M059J (cell line): ENCODE results near the gene OGDHL. TPM values are rescaled to one million over a fixed set of nuclear protein-coding genes. Genes with fewer than 3 reads are reported as not detected.

Experiments used
- DNase-seq: peaks from one replicate; pipeline ENCODE4 v3.0.0-alpha.2; 2012; ENCODE audit warnings: low read depth
- total RNA-seq: library from RNA; depleted of rRNA; stranded (reverse); fragments of >200 nt; shearing (Covaris generic); gene quantifications from 2 replicates; pipeline ENCODE4 v1.2.3, GENCODE V29; 2014

Gene OGDHL
- total RNA-seq, 1 experiment from 2014 or later = 3.0 TPM

GRCh38 chr10:49756641-49757040, 5.5 kb downstream of the OGDHL start:
- no peak for DNase-seq

DNA sequence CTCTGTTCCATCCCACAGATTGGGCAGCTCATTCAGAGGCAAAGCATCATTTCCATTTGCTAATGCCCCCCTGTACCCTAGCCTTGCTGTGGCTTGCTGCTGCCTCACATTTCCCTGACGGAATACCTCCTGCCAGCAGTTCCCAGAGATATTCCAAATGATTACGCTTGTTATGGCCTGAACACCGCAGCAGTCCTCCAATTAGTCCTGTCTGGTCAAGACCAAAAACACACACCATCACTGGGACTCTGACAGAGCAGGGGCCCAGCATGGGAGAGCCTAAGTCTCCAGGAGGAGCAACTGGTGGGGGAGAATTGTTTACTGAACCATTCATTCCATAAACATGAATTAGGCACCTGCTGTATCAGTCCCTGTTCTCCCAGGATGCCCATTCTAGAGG, 6.1 kb downstream of the OGDHL start:
- DNase-seq = no peak

DNA sequence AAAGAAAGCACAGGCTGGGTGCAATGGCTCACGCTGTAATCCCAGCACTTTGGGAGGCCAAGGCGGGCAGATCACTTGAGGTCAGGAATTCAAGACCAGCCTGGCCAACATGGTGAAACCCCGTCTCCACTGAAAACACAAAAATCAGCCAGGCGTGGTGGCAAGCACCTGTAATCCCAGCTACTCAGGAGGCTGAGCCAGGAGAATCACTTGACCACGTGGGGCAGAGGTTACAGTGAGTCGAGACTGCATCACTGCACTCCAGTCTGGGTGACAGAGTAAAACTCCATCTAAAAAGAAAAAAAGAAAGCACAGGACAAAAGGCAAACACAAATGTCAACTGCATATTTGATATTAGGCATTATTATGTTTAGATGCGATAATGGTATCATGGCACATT, 7.2 kb downstream of the OGDHL start:
- DNase-seq = peak; percentile 21

GRCh38 chr10:49752584-49752983, 9.5 kb downstream of the OGDHL start:
- DNase-seq = no peak

DNA sequence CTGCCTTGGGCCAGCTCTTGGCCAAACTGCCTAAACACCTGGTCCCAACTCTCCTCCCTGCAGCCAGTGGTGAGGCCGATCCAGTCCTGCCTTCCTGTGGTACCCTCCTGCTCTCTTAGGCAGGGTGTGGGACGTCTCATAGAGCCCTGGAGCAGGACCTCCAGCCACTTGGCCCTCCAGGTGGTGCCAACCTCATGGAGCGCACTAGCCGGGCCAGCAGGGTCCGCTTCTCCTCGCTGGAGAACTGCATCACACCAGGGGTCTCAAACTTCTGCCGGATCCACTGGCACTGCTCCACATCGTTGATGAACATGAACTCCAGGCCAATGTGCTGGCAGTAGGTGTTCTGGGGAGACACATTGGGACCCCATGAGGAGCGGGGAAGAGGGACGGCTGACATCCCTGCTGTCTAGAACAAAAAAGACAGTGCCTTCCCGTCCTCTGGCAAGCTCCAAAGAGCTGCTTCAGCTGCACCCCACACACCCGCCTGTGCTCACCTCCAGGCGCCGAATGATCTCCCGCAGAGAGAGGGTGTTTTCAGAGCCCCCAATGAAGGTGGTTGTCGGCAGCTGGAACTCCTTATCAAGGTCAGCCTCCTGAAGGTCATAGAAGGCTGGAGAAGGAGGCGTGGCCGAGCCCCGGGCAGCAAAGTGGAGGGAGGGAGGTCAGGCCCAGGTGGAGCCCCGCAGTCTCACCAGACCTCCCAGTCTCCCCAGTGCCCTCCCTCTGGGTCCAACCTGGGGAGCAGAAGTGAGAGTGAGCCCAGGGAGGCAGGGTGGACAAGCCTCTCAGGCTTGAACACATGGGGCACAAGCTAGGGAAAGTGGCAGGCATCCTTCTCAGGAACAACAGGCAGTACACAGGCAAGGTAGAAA, 10.2 kb downstream of the OGDHL start:
- DNase-seq = no peak

DNA sequence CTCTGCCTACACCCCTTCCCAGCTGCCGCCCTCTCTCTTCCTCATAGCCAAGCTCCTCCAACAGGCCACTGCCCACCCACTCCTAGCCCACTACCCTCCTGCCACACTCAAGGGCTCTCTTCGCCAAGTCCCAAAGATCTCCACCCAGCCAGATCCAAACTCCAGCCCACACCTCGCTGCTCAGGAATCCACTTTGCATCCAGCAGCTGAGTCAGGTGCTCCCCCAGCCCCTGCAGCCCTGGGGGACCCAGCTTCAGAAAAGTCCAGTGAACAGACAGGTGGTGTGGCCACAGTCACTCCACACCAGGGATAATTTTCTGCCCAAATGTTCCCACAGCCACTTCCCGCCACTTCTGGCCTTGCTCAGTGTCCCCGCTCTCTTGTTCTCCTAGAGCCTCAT, 10.9 kb downstream of the OGDHL start:
- DNase-seq = no peak

DNA sequence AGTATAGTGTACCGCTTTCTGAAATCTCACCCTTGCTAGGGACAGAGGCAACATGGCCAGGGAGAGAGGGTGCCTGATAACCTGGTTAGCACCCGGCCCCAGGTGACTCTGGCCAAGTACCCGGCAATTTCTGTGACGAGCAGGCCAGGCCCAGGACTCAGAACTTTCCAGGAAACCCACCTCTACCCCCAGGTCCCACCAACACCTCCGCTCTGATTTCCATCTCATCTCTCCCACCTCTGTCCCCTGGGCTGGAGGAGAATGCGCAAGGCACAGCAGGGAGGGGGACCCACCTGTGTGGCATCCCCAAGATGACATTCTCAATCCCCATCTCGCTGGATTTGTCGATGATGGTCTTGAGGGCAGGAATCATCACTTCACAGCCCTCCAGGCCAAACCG, 11.6 kb downstream of the OGDHL start:
- no peak for DNase-seq

DNA sequence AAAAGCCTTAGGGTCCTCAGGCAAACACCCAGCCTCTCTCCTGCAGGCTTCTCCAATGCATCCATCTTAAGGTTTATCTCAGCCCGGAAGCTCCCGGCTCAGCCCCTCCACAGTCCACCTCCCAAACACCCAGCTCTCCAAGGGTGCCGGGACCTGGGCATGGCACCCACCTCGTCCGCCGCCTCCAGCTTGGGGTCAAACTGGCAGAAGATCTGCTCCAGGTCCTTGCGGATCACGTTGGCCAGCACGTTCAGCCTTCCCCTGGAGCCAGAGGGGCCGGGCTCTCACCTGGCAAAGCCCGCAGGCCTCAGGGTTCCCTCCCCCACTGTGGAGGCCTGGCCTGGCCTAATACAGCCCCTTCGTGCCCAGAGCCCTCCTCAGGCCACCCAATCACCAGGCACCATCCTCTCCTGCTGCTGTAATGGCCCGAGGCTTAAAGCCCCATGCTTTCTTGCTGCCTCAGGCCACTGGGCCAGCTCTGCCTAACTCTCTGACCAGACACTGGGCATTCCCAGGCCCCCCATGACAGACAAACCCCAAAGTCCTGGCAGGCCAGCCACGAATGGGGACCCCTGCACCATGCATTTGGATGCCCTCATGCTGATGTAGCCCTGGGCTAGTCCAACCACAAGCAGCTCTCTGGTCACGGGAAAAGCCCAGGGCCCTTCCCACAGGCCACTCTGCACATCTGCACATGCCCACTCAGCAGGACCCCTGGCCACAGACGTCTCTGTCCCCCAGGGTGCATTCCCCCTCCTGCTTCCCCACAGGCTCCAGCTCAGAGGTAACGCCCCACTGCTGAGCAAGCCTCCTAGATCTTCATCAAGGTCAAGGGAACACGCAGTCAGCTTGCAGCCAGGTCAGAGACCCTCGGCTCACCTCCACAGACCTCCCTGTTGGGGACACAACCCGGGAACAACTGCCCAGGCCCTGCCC, 12.3 kb downstream of the OGDHL start:
- no peak for DNase-seq

DNA sequence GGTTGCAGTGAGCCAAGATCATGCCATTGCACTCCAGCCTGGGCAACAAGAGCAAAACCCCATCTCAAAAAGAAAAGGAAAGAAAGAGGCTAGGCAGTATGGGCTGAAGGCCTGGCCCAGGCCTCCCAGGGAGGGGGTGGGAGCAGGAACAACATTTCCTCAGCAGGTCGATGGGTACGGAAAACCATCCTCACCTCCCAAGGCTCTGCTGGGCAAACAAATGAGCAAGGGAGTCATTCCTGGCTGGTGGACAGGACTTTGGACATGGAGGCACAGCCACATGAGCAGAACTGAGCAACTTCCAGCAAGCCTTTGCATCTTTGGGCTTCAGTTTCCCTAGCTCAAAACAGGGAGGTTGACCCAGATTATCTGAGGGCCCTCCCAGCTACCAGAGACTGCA, 13.0 kb downstream of the OGDHL start:
- DNase-seq = no peak

DNA sequence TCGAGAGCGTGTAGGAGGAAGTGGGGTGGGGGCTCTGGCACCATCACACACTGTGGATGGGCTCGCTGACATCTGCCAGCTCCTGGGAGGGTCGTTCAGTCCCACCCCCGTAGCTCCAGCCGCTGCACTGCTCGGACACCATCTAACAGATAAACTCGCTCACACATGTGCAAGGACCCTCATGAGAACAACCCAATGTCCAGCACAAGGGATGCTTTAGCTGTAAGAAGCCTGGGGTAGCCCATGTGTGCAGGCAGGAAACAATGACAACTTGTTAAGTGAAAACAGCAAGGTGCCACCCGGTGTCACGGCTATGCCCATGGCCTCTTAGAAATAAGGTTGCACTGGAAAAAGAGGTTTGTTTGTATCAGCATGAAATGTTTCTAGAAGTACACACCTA, 14.1 kb downstream of the OGDHL start:
- no peak for DNase-seq

DNA sequence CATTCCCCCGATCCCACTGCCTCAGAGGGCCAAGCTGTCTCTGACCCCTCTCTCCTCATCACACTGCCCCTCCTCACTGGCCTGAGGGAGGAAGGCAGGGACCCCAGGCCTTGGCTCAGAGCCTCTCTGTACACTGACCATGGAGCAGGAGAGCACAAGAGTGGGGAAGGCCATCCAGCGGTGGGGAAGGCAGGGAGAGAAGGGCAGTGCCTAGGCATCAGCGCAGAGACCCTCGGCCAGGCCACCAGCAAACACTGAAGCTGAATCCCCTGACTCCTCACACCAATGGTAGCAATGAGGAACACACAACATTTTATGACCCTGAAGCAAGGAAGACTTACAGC, 14.8 kb downstream of the OGDHL start:
- DNase-seq = no peak

GRCh38 chr10:49746626-49747302, 15.4 kb downstream of the OGDHL start:
- DNase-seq = no peak

GRCh38 chr10:49745756-49746155, 16.4 kb downstream of the OGDHL start:
- DNase-seq = no peak

GRCh38 chr10:49744924-49745605, 17.1 kb downstream of the OGDHL start:
- no peak for DNase-seq

GRCh38 chr10:49744091-49744685, 17.9 kb downstream of the OGDHL start:
- no peak for DNase-seq

DNA sequence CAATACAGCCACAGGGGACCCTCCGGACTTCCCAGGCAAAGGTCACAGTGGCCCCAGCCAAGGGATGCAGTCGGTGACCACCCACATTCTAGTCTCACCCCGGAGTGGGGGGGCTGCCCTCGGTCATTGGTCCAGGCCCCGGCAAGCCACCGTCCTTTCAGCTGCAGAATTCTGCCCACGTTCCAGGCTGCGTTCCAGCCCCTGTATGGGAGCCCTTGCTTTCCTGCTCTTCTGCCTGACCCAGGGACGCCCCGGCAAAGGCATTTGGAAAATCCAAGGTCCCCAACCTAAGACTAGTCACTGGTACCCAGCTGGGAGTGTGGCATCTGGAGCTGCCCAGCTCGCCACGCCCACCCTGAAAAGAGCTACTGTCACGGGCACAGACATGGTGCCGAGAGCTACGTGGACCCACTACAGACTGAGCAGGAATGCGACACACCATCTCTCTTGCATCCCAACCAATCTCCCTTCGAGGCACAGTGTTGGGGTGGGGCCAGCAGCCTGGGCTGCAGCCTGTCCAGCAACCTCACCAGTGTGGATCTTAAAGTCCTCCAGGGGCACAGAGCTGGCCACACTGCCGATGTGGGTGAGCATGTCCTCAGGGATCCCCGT, 18.6 kb downstream of the OGDHL start:
- no peak for DNase-seq

DNA sequence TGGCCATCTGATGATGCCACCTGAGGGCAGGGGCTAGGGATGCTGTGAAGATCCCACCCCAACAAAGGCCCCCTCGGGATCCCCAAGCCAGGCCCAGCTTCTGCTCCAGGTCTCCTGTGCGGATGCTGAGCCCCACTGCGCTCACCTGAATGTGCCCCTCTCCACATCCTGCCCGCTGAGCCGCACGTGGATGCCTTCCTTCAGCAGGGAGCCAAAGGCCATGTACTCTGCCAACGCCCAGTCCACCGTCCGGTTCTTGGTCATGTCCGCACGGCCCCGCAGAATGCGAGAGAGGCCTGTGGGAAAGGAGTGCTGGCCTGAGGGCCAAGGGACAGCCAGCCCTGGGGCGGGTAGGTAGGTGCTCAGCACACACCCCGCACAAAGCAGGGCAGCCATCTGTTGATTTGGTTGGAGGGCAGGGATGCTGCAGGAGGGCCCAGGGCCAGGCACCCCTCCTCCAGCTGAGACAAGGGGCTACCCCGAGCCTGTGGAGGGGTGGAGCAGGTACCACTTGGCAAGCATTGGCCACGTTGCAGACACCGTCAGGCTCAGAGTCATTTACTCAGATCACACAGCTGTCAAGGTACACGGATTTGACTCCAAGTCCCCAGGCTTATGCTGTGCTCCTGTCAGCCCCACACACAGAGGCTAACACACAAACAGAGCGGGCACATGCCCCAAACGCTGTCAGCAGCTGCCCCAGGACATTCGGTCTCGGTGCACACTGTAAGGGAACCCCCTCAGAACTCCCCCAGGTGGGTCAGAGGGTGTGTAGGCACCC, 19.2 kb downstream of the OGDHL start:
- no peak for DNase-seq

DNA sequence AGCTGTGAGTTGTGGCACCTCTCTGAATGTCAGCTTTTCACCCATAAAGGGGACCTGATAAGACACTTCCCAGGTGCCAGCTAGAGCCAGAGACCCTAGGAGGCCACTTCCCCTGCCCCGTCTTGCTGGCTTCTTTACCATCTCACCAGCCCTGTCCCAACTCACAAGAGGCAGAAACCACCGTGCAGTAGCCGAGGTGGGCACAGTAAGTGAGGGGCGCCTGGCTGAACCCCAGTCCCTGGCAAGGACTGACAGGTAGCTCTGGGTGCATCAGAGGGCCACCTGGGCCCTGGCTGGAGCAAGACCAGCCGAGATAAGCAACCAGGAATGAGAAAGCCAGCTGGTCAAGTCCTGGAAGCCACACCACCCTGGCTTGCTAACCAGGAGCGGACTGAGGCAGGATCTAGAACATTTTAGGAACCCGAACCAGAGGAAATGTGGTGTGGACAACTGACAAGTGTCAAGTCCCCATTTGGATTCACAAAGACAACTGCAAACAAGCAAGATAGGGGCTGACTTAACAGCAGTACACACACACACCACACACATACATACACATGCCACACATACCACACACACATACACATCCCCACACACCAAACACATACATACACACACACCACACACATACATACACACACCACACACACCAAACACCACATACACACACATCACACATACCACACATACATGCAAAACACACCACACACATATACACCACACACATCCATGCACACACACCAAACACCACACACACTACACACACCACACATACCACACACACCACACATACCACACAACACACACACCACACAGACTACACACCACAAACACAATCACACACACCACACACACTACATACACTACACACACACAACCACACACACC, 20.8 kb downstream of the OGDHL start:
- DNase-seq = peak; percentile 25
